H1 (cell line): ENCODE results near the gene ZBTB7A. TPM values are rescaled to one million over a fixed set of nuclear protein-coding genes. Genes with fewer than 3 reads are reported as not detected.

ENCODE experiments used
- CTCF ChIA-PET: fragments of 300-600 bp; sonication (Branson Sonifier 250); formaldehyde crosslinking; loops from one replicate; lab custom pipeline; 2021; ENCODE audit not compliant: partially characterized antibody; lab: Charles Lee
- POLR2A ChIA-PET: fragments of 300-600 bp; sonication (Branson Sonifier 250); formaldehyde crosslinking; loops from one replicate; lab custom pipeline; 2021; ENCODE audit warnings: inconsistent platforms; ENCODE audit not compliant: partially characterized antibody; lab: Charles Lee
- DNase-seq, 2 experiments: peaks; one replicate each; pipeline versions ENCODE4 v3.0.0 to v3.0.0-alpha.2; 2010 to 2022; ENCODE audit warnings: low spot score in 2 of 2, low read depth in 1 of 2, mixed read lengths in 1 of 2
- FAIRE-seq: peaks from 2 replicates; lab custom pipeline; 2011; peaks lifted over from hg19 to GRCh38; lab: Jason Lieb, UNC
- H2AFZ ChIP-seq: 2 replicates; pipeline ENCODE4 v1.8.1; 2012; ENCODE audit warnings: low read length, inconsistent platforms
- H2AK5ac ChIP-seq: 2 replicates; pipeline ENCODE4 v1.6.1; 2013; ENCODE audit warnings: low read depth, low read length
- H2BK120ac ChIP-seq: replicated peaks from 2 replicates; pipeline ENCODE3; 2013; ENCODE audit warnings: low read depth, low read length, inconsistent platforms
- H2BK12ac ChIP-seq: 2 replicates; pipeline ENCODE4 v1.6.1; 2013; ENCODE audit warnings: low read depth, low read length
- H2BK15ac ChIP-seq: 2 replicates; pipeline ENCODE4 v1.6.1; 2013; ENCODE audit warnings: low read length
- H2BK20ac ChIP-seq: 2 replicates; pipeline ENCODE4 v1.6.1; 2013; ENCODE audit warnings: low read length
- H2BK5ac ChIP-seq: 2 replicates; pipeline ENCODE4 v1.6.1; 2013; ENCODE audit warnings: low read depth, low read length
- H3K14ac ChIP-seq: 2 replicates; pipeline ENCODE4 v1.6.1; 2013; ENCODE audit warnings: inconsistent platforms; ENCODE audit not compliant: insufficient read length
- H3K18ac ChIP-seq: 2 replicates; pipeline ENCODE4 v1.6.1; 2013; ENCODE audit warnings: low read length; ENCODE audit errors: extremely low read depth
- H3K23ac ChIP-seq: 2 replicates; pipeline ENCODE4 v1.6.1; 2013; ENCODE audit warnings: inconsistent platforms; ENCODE audit not compliant: insufficient read length
- H3K23me2 ChIP-seq: 2 replicates; pipeline ENCODE4 v1.6.1; 2013; ENCODE audit warnings: low read depth, low read length
- H3K27ac ChIP-seq: 2 replicates; pipeline ENCODE4 v1.6.1; 2011; ENCODE audit warnings: low read depth, low read length, inconsistent platforms
- H3K27me3 ChIP-seq, 4 experiments: replicated peaks in 1 of 4; 1 replicate in 1 of 4; 2 replicates in 3 of 4; pipeline versions ENCODE4 v1.6.1 to v1.8.1; 2011 to 2013; ENCODE audit warnings: low read length in 3 of 4, mild to moderate bottlenecking in 3 of 4, inconsistent platforms in 2 of 4, mixed read lengths in 2 of 4, moderate library complexity in 1 of 4; ENCODE audit not compliant: control insufficient read depth in 3 of 4, insufficient read depth in 3 of 4; ENCODE audit errors: extremely low read depth in 1 of 4
- H3K36me3 ChIP-seq, 4 experiments: 2 replicates each; pipeline versions ENCODE4 v1.6.1 to v1.8.1; 2011 to 2013; ENCODE audit warnings: mild to moderate bottlenecking in 4 of 4, low read length in 3 of 4, moderate library complexity in 2 of 4, control low read depth in 1 of 4, inconsistent platforms in 1 of 4; ENCODE audit not compliant: insufficient read depth in 4 of 4, control insufficient read depth in 2 of 4
- H3K4ac ChIP-seq: replicated peaks from 2 replicates; pipeline ENCODE3; 2013; ENCODE audit warnings: low read length, low read depth, mixed read lengths, inconsistent platforms; ENCODE audit not compliant: insufficient read length
- H3K4me1 ChIP-seq, 4 experiments: replicated peaks in 1 of 4; 1 replicate in 1 of 4; 2 replicates in 3 of 4; pipeline versions ENCODE4 v1.6.1 to v1.8.1; 2011 to 2013; ENCODE audit warnings: low read length in 3 of 4, inconsistent platforms in 2 of 4, mixed read lengths in 1 of 4; ENCODE audit not compliant: insufficient read depth in 4 of 4, control insufficient read depth in 3 of 4
- H3K4me2 ChIP-seq, 2 experiments: 2 replicates each; pipeline versions ENCODE4 v1.6.1 to v1.8.1; 2011 to 2013; ENCODE audit warnings: low read depth in 2 of 2, low read length in 2 of 2, control low read depth in 1 of 2, inconsistent platforms in 1 of 2, mild to moderate bottlenecking in 1 of 2; ENCODE audit not compliant: insufficient read depth in 1 of 2
- H3K4me3 ChIP-seq, 4 experiments: fragments of 200-600, 300-600 bp in 1 of 4; sonication (generic), shearing (Covaris generic), sonication (Bioruptor Twin) in 1 of 4; 2 replicates each; pipeline versions ENCODE4 v1.5.1 to v1.8.1; 2011 to 2016; ENCODE audit warnings: low read length in 4 of 4, low read depth in 3 of 4, control low read depth in 2 of 4, inconsistent platforms in 2 of 4, mild to moderate bottlenecking in 2 of 4, mixed read lengths in 1 of 4, moderate library complexity in 1 of 4; ENCODE audit not compliant: insufficient read depth in 2 of 4; ENCODE audit errors: extremely low read depth in 1 of 4
- H3K56ac ChIP-seq: replicated peaks from 2 replicates; pipeline ENCODE3; 2013; ENCODE audit warnings: low read depth, mild to moderate bottlenecking, mixed read lengths, low read length, inconsistent platforms; ENCODE audit not compliant: insufficient read length
- H3K79me1 ChIP-seq: 2 replicates; pipeline ENCODE4 v1.6.1; 2013; ENCODE audit warnings: low read depth, low read length, control low read depth
- H3K79me2 ChIP-seq, 2 experiments: 2 replicates each; pipeline versions ENCODE4 v1.6.1 to v1.8.1; 2012 to 2013; ENCODE audit warnings: low read length in 2 of 2, mild to moderate bottlenecking in 2 of 2, inconsistent platforms in 1 of 2; ENCODE audit not compliant: insufficient read depth in 2 of 2, control insufficient read depth in 1 of 2
- H3K9ac ChIP-seq, 4 experiments: replicated peaks in 1 of 4; 1 replicate in 1 of 4; 2 replicates in 3 of 4; pipeline versions ENCODE4 v1.6.1 to v1.8.1; 2011 to 2013; ENCODE audit warnings: low read depth in 3 of 4, low read length in 3 of 4, control low read depth in 2 of 4, mild to moderate bottlenecking in 2 of 4, moderate library complexity in 2 of 4, inconsistent platforms in 1 of 4; ENCODE audit errors: extremely low read depth in 1 of 4
- H3K9me3 ChIP-seq, 2 experiments: 2 replicates each; pipeline versions ENCODE4 v1.6.1 to v1.8.1; 2012 to 2013; ENCODE audit warnings: mild to moderate bottlenecking in 2 of 2, moderate library complexity in 2 of 2, control low read depth in 1 of 2, inconsistent platforms in 1 of 2, low read depth in 1 of 2, low read length in 1 of 2, mixed read lengths in 1 of 2; ENCODE audit not compliant: insufficient read depth in 2 of 2
- H4K20me1 ChIP-seq, 2 experiments: replicated peaks in 1 of 2; 2 replicates each; pipeline versions ENCODE3 to v1.8.1; 2011 to 2013; ENCODE audit warnings: inconsistent platforms in 2 of 2, low read length in 2 of 2, mild to moderate bottlenecking in 1 of 2; ENCODE audit not compliant: insufficient read depth in 2 of 2, control insufficient read depth in 1 of 2
- H4K5ac ChIP-seq: 2 replicates; pipeline ENCODE4 v1.6.1; 2013; ENCODE audit warnings: low read length, low read depth, mixed read lengths, inconsistent platforms; ENCODE audit not compliant: insufficient read length
- H4K8ac ChIP-seq: 2 replicates; pipeline ENCODE4 v1.8.0; 2013; ENCODE audit warnings: mild to moderate bottlenecking, moderate library complexity, low read length, inconsistent platforms; ENCODE audit not compliant: insufficient read depth; ENCODE audit errors: extremely low read depth
- H4K91ac ChIP-seq: replicated peaks from 2 replicates; pipeline ENCODE3; 2013; ENCODE audit warnings: low read length, mixed read lengths, inconsistent platforms; ENCODE audit not compliant: insufficient read length
- EZH2 ChIP-seq: fragments of 200-600 bp; sonication (generic); IDR thresholded peaks from 2 replicates; pipeline ENCODE4 v1.7.1; 2012; ENCODE audit warnings: low read depth, mild to moderate bottlenecking, moderate library complexity, low read length, inconsistent platforms; ENCODE audit not compliant: severe bottlenecking
- KDM1A ChIP-seq: fragments of 200-600, 300-600 bp; sonication (generic); IDR thresholded peaks from 2 replicates; pipeline ENCODE4 v1.7.1; 2016; ENCODE audit warnings: mild to moderate bottlenecking, low read length, borderline replicate concordance
- WGBS, 2 experiments: shearing (Covaris generic) in 1 of 2; methylation state at CpG; one replicate each; pipeline versions ENCODE4 v1.1.6 to v1.1.7; 2013 to 2015; ENCODE audit warnings: low lambda C conversion rate in 2 of 2, mixed read lengths in 2 of 2, inconsistent platforms in 1 of 2, low coverage in 1 of 2, missing lambda C conversion rate in 1 of 2; ENCODE audit not compliant: insufficient replicate concordance in 2 of 2, insufficient coverage in 1 of 2, insufficient read length in 1 of 2; ENCODE audit errors: extremely low coverage in 1 of 2, missing lambda C conversion rate in 1 of 2; 5-methylcytosine and 5-hydroxymethylcytosine counted together
- polyA plus RNA-seq, 7 experiments: library from polyadenylated mRNA; depleted of rRNA in 3 of 7; stranded (reverse) in 5 of 7; unstranded in 2 of 7; fragments of >200 nt in 5 of 7; fragments of 200-250 nt in 2 of 7; gene quantifications; 1 replicate in 5 of 7; 2 replicates in 1 of 7; 4 replicates in 1 of 7; pipeline versions ENCODE4 v1.2.1 to v1.2.3, GENCODE V29; 2011 to 2013; ENCODE audit warnings: missing spikeins in 2 of 7, mixed read lengths in 2 of 7
- total RNA-seq: library from RNA; stranded (reverse); fragmentation: NEBNext Ultra II Directional; extraction: Animal tissue kit (Norgen Biotek cat#: 25700); gene quantifications from 2 replicates; pipeline ENCODE4 v1.2.1, GENCODE V29; 2021

ZBTB7A gene
- total and polyA plus RNA-seq, 2 of the 8 experiments (the other 6 are each of a cell fraction or from before 2014, with no cell fraction given): 5.6 to 17.8 TPM

DNA sequence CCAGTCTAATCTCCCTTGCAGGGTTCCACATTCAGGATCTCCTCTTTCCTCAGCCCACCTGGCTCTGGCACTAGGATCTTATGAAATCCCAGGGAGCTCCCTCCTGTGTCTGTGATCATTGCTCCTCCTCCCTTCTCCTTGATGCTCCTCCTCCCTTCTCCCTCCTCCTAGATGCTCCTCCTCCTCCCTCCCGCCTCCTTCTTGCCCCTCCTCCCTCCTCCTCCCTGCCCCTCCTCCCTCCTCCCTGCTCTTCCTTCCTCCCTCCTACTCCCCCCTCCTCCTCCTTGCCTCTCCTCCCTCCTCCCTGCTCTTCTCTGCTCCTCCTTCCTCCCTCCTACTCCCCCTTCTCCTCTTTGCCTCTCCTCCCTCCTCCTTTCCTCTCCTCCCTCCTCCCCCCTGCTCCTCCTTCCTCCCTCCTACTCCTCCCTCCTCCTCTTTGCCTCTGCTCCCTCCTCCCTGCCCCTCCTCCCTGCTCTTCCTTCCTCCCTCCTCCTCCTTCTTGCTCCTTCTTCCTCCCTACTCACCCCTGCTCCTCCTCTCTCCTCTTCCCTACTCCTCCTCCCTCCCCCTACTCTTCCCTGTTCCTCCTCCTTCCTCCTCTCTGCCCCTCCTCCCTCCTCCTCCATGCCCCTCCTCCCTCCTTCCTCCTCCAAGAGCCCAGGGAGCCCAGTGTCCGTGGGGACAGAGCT lies 14.9 kb upstream of the ZBTB7A start:
- 60% methylated on average over 1 of the region's 2 CpGs; no CpG with 5 or more reads in 1 of the 2 experiments for WGBS, 2 experiments
- POLR2A ChIA-PET: interaction anchor here (0.6 to 2.3 kb wide), 8 partner anchors 10 to 96 kb away, joined by 3 to 14 read pairs (median 4); partner anchors contain the start of gene EEF2
- Histone ChIP-seq H3K79me1 (no peaks in the 10 kb centered on the region), H2BK15ac (0 out of 2 replicates have a peak overlapping the region, but pooled peaks have one; percentile 46), H3K4me2 (no peak overlapping the region), H3K56ac (no peak overlapping the region), H4K91ac (peak overlapping the region; percentile 72), H3K9me3 (no peaks in the 10 kb centered on the region), H2BK5ac (no peak overlapping the region; the same call in 1 of the 2 replicates), H3K9ac (no peak overlapping the region), H2AK5ac (no peak overlapping the region), H3K79me2 (no peaks in the 10 kb centered on the region), H3K4ac (peak overlapping the region; percentile 17), H4K5ac (no peak overlapping the region), H3K18ac (no peak overlapping the region; the same call in 1 of the 2 replicates), H4K20me1 (no peaks in the 10 kb centered on the region), H3K4me3 (no peak overlapping the region), H2BK20ac (peak overlapping the region; percentile 72; the same call in 1 of the 2 replicates), H3K4me1 (peaks cover 0 to 18% (median 8%) of the 10 kb centered on the region in 4 experiments; a peak in 5 of 7 replicates), H2AFZ (no peak overlapping the region), H3K27me3 (no peaks in the 10 kb centered on the region), H2BK12ac (peak overlapping the region; percentile 50; the same call in 1 of the 2 replicates), H4K8ac (0 out of 2 replicates have a peak overlapping the region, but pooled peaks have one; percentile 11), H3K23me2 (peaks cover 4% of the 10 kb centered on the region; the same call in 1 of the 2 replicates), H3K23ac (no peak overlapping the region), H3K36me3 (no peaks in the 10 kb centered on the region), H3K14ac (no peak overlapping the region), H3K27ac (no peak overlapping the region), H2BK120ac (no peak overlapping the region)
- FAIRE-seq (no peak), DNase-seq (no peak)
- CTCF ChIA-PET: interaction anchor here (0.6 to 1.1 kb wide), 4 partner anchors 23 to 40 kb away, joined by 3 to 4 read pairs (median 3); no protein-coding TSS in a partner anchor
- no peak for TF ChIP-seq EZH2
- TF ChIP-seq KDM1A: 0 out of 2 replicates have a peak, but pooled peaks have one; percentile 37
